HG02678 (cell line): ENCODE results near the gene EPN2.

Experiments
- ATAC-seq: cut with Tn5 transposase; IDR thresholded peaks from one replicate; pipeline ENCODE4 v1.9.1; 2021; ENCODE audit warnings: mild to moderate bottlenecking, moderate library complexity; ENCODE audit not compliant: unreplicated experiment

EPN2 gene

GRCh38 chr17:19328441-19329061 is 91.4 kb downstream of the EPN2 start:
- ATAC-seq = no peak

- no peak for ATAC-seq
Measured at GRCh38 chr17:19329136-19329535, 92.0 kb downstream of the EPN2 start.

DNA sequence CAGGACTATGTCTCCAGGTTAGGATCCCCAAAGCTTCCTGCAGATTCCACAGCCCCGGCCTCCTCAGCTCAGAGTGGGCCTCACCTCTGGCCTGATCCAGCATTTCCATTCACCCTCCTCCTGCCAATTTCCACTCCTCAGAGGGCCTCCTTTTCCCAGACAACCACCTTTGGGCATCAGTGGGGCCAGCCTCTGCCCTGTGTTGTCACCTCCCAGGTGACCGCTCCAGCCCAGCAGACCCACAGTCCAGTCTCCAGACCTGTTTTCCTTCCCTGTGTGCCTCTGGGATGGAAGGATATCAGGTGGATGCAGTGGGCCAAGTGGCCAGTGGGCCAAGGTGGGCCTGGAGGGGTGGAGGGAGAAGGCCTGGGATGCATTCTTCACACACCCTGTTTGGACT is 92.7 kb downstream of the EPN2 start:
- no peak for ATAC-seq

- ATAC-seq = no peak
Measured at GRCh38 chr17:19330271-19330670, 93.1 kb downstream of the EPN2 start.

GRCh38 chr17:19331134-19331533 is 94.0 kb downstream of the EPN2 start:
- ATAC-seq = no peak

GRCh38 chr17:19331543-19332245 is 94.5 kb downstream of the EPN2 start:
- ATAC-seq = no peak

- ATAC-seq = no peak
Measured at GRCh38 chr17:19332371-19333131, 95.4 kb downstream of the EPN2 start.

- ATAC-seq = no peak
Measured at GRCh38 chr17:19333132-19333440, 95.9 kb downstream of the EPN2 start.

DNA sequence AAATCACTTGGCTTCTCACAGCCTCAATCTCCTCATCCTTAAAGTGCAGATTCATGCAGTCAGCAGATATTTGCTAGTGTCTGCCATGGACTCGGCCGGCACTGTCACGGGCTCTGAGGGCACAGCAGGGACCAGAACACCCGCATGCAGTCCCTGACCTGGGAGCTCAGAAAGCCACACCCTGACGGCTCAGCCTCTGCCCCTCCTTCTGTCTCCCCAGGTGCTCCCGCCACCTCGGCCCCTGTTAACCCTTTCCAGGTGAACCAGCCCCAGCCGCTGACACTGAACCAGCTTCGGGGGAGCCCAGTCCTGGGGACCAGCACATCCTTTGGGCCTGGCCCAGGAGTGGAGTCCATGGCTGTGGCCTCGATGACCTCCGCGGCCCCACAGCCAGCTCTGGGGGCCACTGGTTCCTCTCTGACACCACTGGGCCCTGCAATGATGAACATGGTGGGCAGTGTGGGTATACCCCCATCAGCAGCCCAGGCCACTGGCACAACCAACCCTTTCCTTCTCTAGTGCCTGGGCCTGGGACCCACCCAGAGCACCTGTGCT is 96.6 kb downstream of the EPN2 start:
- ATAC-seq = no peak

- ATAC-seq = no peak
Measured at GRCh38 chr17:19334331-19334730, 97.2 kb downstream of the EPN2 start.

DNA sequence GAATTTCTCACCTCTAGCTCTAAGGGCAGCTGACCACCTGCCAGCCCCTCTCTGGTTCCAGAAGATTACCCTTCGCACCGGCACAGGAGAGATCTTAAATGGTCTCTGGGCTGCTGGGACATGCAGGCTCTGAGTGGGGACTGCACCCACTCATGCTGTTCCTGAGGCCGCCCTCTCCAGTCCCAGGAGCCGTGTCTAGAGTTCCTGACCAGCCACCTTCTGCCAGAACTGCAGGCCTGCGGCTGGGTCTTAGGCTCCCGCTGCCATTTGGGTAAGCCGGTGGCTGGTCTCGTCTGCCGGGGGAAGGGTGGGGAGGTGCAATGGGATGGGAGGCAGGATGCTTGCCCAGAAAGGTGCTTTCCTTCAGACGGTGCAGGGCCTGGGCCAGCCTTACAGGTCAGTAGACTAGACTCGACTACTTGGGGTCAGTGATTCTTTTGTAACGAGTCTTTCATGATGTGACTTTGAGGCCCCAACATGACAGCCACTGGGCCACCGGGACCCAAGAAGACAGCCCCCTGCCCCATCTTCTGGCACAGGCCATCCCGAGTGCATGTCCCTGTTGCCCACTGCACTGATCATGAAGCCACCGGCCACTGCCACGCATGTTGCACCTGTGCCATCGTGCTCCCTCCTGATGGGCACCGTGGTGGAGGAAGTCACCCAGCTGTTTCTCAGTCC is 98.9 kb downstream of the EPN2 start:
- ATAC-seq = no peak

DNA sequence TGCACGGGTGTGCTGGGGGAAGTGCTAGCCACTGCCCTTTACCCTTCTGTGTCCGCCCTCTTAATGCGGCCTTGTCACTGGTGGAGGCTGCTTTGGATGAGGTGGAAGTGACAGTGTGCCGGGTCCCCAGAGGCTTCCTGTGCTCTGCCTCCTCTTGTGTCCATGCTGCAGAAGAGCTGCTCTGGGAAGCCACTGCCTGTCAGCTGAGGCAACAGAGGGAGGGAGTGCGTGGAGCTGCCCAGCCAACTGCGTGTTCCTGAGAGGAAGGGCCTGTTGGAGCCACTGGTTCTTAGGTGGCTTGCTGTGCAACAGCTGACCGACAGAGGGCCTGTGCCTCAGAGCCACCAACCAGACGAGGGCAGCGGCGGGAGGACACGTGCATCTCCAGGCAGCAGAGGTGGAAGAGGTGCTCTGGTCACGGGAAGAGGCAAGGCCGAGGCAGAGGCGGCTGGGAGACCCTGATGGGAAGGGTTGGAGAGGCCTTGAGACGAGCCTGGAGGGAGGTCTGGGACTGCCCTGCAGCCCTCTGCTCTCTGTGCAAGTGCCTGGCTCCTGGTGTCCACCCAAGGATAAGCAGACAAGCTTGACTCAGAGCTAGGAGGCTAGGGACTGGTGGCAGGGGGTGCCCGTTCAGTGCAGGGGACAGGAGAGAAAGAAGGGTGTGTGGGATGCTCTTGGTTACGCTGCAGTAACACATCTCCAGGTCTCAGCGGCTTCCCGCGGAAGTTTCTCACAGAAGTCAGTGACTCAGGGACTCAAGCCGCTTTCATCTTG is 100.0 kb downstream of the EPN2 start:
- ATAC-seq = no peak

- no peak for ATAC-seq
Measured at GRCh38 chr17:19337712-19338023, 100.5 kb downstream of the EPN2 start.

- ATAC-seq = peak; percentile 76
Measured at GRCh38 chr17:19338031-19338990, 101.1 kb downstream of the EPN2 start.

GRCh38 chr17:19339341-19339815 is 102.2 kb downstream of the EPN2 start:
- no peak for ATAC-seq

GRCh38 chr17:19341211-19341631 is 104.1 kb downstream of the EPN2 start:
- ATAC-seq = no peak

DNA sequence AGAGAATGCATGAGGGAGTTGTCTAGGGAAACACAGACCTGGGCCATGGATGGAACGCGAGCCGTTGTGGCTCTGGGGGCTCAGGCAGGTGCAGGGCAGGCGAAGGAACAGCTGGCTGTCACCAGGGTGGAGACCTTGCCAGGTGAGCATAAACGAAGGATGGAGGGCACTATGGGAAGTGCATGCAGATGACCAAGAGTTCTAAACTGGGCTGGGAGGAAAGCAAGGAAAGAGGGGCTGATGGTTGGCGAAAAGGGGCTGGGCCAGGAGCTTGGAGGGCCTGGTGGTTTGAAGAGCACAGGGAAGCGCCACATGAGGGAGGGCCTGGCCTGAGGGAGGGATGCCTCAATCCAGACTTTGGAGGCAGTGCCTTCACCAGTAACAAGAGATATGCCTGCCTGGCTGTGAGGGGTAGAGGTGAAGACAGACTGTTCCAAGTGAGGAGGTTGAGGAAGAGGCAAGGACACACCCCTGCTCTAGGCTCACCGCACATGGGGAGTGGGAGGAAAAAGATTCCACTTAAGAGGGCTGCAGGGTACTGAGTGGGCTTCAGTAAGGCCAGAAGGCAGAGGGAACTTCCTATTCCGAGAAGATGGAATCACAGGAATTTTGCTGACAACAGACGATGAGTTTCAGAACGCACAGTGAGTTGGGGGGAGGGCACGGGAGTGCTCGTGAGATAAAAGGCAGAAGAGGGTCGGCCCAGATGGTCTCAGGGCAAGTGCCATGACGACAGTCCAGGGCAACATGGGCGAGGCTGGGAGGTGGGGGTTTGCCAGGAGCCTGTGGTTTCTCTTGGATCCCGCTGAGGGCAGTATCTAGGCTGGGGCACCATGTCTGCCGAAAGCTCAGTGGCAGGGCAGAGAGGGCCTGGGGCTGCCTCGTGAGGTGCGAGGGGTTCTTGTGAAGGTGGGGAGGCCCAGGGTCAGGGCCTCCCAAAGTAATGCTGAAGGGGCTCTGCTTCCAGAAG is 104.8 kb downstream of the EPN2 start:
- ATAC-seq = no peak

DNA sequence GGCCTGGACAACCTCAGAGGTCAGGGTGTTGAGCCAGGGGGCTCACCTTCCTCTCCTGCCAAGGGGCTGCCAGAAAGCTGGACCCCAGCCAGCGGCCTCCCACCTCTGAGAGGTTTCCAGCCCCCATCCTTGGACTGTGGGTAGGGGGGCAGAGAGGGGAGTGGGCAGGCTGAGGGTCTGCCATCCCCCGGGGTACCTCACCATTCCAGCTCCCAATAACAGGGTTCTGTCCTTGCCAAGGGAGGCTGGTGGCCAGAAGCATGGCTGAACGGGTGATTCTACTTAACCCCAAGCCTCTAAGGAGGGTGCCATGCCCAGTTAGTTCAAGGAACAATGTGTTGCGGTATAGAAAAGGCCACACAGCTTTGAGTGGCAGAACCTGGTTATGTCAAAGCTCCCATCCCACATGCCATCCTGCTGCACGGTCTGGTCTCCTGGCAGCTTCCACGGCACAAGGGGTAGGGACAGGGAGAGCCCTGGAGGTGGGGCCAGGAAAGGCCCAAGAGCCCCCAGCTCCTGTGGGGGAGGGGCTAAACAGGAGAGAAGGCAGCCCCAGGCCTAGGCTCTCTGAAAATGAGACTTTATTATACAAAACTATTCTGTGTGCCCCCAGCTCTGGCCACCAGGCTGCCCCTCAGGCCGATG is 105.6 kb downstream of the EPN2 start:
- ATAC-seq = no peak
